ENCODE results near the gene SLC25A18.

The SLC25A18 gene

GRCh38 chr22:17540481-17540880, 22.8 kb upstream of the SLC25A18 start:
- Histone ChIP-seq H2BK5ac (ENCODE audit: low read length) (no peak overlapping the region), H2AFZ (ENCODE audit: low read length) (no peak overlapping the region), H3K36me3 (replicated peaks in 1 of 2; ENCODE audit: control insufficient read depth in 2 of 2, insufficient read depth in 2 of 2, low read length in 2 of 2) (peaks cover 56 to 90% of the 10 kb centered on the region in 2 donors), H3K9me3 (replicated peaks in 1 of 2; ENCODE audit: control insufficient read depth in 2 of 2, insufficient read depth in 1 of 2, low read depth in 1 of 2, low read length in 2 of 2) (peaks cover 0 to 2% of the 10 kb centered on the region in 2 donors), H4K8ac (ENCODE audit: low read depth, low read length) (no peak overlapping the region), H3K27ac (replicated peaks; ENCODE audit: low read length) (no peak overlapping the region), H2BK15ac (ENCODE audit: low read length) (no peak overlapping the region), H2BK12ac (ENCODE audit: low read length) (no peak overlapping the region), H2AK5ac (ENCODE audit: low read depth, low read length) (no peak overlapping the region), H3K14ac (ENCODE audit: low read length) (no peak overlapping the region), H2BK120ac (ENCODE audit: low read depth, low read length) (no peak overlapping the region), H3K4me2 (ENCODE audit: insufficient read depth, low read length, poor library complexity, severe bottlenecking) (no peak overlapping the region), H3K23ac (ENCODE audit: low read depth, low read length, poor library complexity) (no peak overlapping the region), H3K4ac (ENCODE audit: low read length) (no peak overlapping the region), H3K79me1 (ENCODE audit: low read depth, low read length) (peaks cover 3% of the 10 kb centered on the region), H3K9ac (ENCODE audit: low read depth, low read length, poor library complexity) (no peak overlapping the region), H3K4me3 (ENCODE audit: low read length in 2 of 2) (no peak overlapping the region), H4K91ac (ENCODE audit: low read depth, low read length, poor library complexity) (no peak overlapping the region), H3K27me3 (ENCODE audit: control insufficient read depth in 3 of 3, insufficient read depth in 3 of 3, low read depth in 1 of 3, low read length in 3 of 3) (no peaks in the 10 kb centered on the region), H3K18ac (ENCODE audit: low read length) (no peak overlapping the region), H3K4me1 (ENCODE audit: control insufficient read depth in 2 of 2, insufficient read depth in 1 of 2, low read depth in 1 of 2, low read length in 2 of 2) (peaks cover 0 to 3% of the 10 kb centered on the region in 2 donors)
- DNase-seq (ENCODE audit: low spot score): no peak
- 100% methylated on average over 5 of the region's 15 CpGs; no CpG with 5 or more reads in 1 of the 2 donors for WGBS, 2 donors (ENCODE audit: extremely low coverage in 2 of 2, insufficient read length in 2 of 2, insufficient replicate concordance in 1 of 2)

- Histone ChIP-seq H3K4me1 (ENCODE audit: control insufficient read depth in 2 of 2, insufficient read depth in 1 of 2, low read depth in 1 of 2, low read length in 2 of 2) (no peaks in the 10 kb centered on the region), H3K4me2 (ENCODE audit: insufficient read depth, low read length, poor library complexity, severe bottlenecking) (no peak overlapping the region), H4K91ac (ENCODE audit: low read depth, low read length, poor library complexity) (no peak overlapping the region), H2BK12ac (ENCODE audit: low read length) (no peak overlapping the region), H2BK5ac (ENCODE audit: low read length) (no peak overlapping the region), H3K36me3 (replicated peaks in 1 of 2; ENCODE audit: control insufficient read depth in 2 of 2, insufficient read depth in 2 of 2, low read length in 2 of 2) (peaks cover 54 to 88% of the 10 kb centered on the region in 2 donors), H2AFZ (ENCODE audit: low read length) (no peak overlapping the region), H3K4ac (ENCODE audit: low read length) (no peak overlapping the region), H2BK120ac (ENCODE audit: low read depth, low read length) (no peak overlapping the region), H2BK15ac (ENCODE audit: low read length) (no peak overlapping the region), H3K23ac (ENCODE audit: low read depth, low read length, poor library complexity) (no peak overlapping the region), H3K79me1 (ENCODE audit: low read depth, low read length) (peaks cover 3% of the 10 kb centered on the region), H3K27ac (replicated peaks; ENCODE audit: low read length) (no peak overlapping the region), H3K9ac (ENCODE audit: low read depth, low read length, poor library complexity) (no peak overlapping the region), H3K27me3 (ENCODE audit: control insufficient read depth in 3 of 3, insufficient read depth in 3 of 3, low read depth in 1 of 3, low read length in 3 of 3) (no peaks in the 10 kb centered on the region), H3K18ac (ENCODE audit: low read length) (no peak overlapping the region), H2AK5ac (ENCODE audit: low read depth, low read length) (no peak overlapping the region), H4K8ac (ENCODE audit: low read depth, low read length) (no peak overlapping the region), H3K14ac (ENCODE audit: low read length) (no peak overlapping the region), H3K9me3 (replicated peaks in 1 of 2; ENCODE audit: control insufficient read depth in 2 of 2, insufficient read depth in 1 of 2, low read depth in 1 of 2, low read length in 2 of 2) (no peaks in the 10 kb centered on the region), H3K4me3 (ENCODE audit: low read length in 2 of 2) (no peak overlapping the region)
- no peak for DNase-seq (ENCODE audit: low spot score)
- no CpG with 5 or more reads among the region's 7 CpGs for whole genome bisulfite sequencing, 2 donors (ENCODE audit: extremely low coverage in 2 of 2, insufficient read length in 2 of 2, insufficient replicate concordance in 1 of 2)
These were observed 21.8 kb upstream of the SLC25A18 start for GRCh38 chr22:17541476-17541875.

GRCh38 chr22:17542452-17542851, 20.8 kb upstream of the SLC25A18 start:
- H3K36me3 ChIP-seq (replicated peaks in 1 of 2; ENCODE audit: control insufficient read depth in 2 of 2, insufficient read depth in 2 of 2, low read length in 2 of 2): peaks cover 48 to 82% of the 10 kb centered on the region in 2 donors
- H2BK12ac ChIP-seq (ENCODE audit: low read length): no peak overlapping the region
- H2AK5ac ChIP-seq (ENCODE audit: low read depth, low read length): no peak overlapping the region
- H2BK5ac ChIP-seq (ENCODE audit: low read length): no peak overlapping the region
- peak overlapping the region; percentile 56 for H3K14ac ChIP-seq (ENCODE audit: low read length)
- no peak for DNase-seq (ENCODE audit: low spot score)
- no peak overlapping the region for H3K4ac ChIP-seq (ENCODE audit: low read length)
- H3K9me3 ChIP-seq (replicated peaks in 1 of 2; ENCODE audit: control insufficient read depth in 2 of 2, insufficient read depth in 1 of 2, low read depth in 1 of 2, low read length in 2 of 2): no peaks in the 10 kb centered on the region
- no peaks in the 10 kb centered on the region for H3K4me1 ChIP-seq (ENCODE audit: control insufficient read depth in 2 of 2, insufficient read depth in 1 of 2, low read depth in 1 of 2, low read length in 2 of 2)
- no peaks in the 10 kb centered on the region for H3K27me3 ChIP-seq (ENCODE audit: control insufficient read depth in 3 of 3, insufficient read depth in 3 of 3, low read depth in 1 of 3, low read length in 3 of 3)
- H3K4me3 ChIP-seq (ENCODE audit: low read length in 2 of 2): no peak overlapping the region
- no peak overlapping the region for H2BK120ac ChIP-seq (ENCODE audit: low read depth, low read length)
- peaks cover 3% of the 10 kb centered on the region for H3K79me1 ChIP-seq (ENCODE audit: low read depth, low read length)
- no peak overlapping the region for H2AFZ ChIP-seq (ENCODE audit: low read length)
- H3K9ac ChIP-seq (ENCODE audit: low read depth, low read length, poor library complexity): no peak overlapping the region
- peak overlapping the region; percentile 89 for H3K23ac ChIP-seq (ENCODE audit: low read depth, low read length, poor library complexity)
- no peak overlapping the region for H2BK15ac ChIP-seq (ENCODE audit: low read length)
- no CpG with 5 or more reads among the region's 14 CpGs for WGBS, 2 donors (ENCODE audit: extremely low coverage in 2 of 2, insufficient read length in 2 of 2, insufficient replicate concordance in 1 of 2)
- no peak overlapping the region for H3K18ac ChIP-seq (ENCODE audit: low read length)
- H4K91ac ChIP-seq (ENCODE audit: low read depth, low read length, poor library complexity): no peak overlapping the region
- no peak overlapping the region for H4K8ac ChIP-seq (ENCODE audit: low read depth, low read length)
- H3K27ac ChIP-seq (replicated peaks; ENCODE audit: low read length): no peak overlapping the region
- no peak overlapping the region for H3K4me2 ChIP-seq (ENCODE audit: insufficient read depth, low read length, poor library complexity, severe bottlenecking)

- no peak overlapping the region for H4K8ac ChIP-seq (ENCODE audit: low read depth, low read length)
- H2AFZ ChIP-seq (ENCODE audit: low read length): no peak overlapping the region
- no peak overlapping the region for H3K4ac ChIP-seq (ENCODE audit: low read length)
- no peaks in the 10 kb centered on the region for H3K27me3 ChIP-seq (ENCODE audit: control insufficient read depth in 3 of 3, insufficient read depth in 3 of 3, low read depth in 1 of 3, low read length in 3 of 3)
- DNase-seq (ENCODE audit: low spot score): no peak
- no peaks in the 10 kb centered on the region for H3K79me1 ChIP-seq (ENCODE audit: low read depth, low read length)
- WGBS, 2 donors (ENCODE audit: extremely low coverage in 2 of 2, insufficient read length in 2 of 2, insufficient replicate concordance in 1 of 2): no CpG with 5 or more reads among the region's 23 CpGs
- H3K14ac ChIP-seq (ENCODE audit: low read length): no peak overlapping the region
- no peak overlapping the region for H4K91ac ChIP-seq (ENCODE audit: low read depth, low read length, poor library complexity)
- no peak overlapping the region for H2BK15ac ChIP-seq (ENCODE audit: low read length)
- H3K36me3 ChIP-seq (replicated peaks in 1 of 2; ENCODE audit: control insufficient read depth in 2 of 2, insufficient read depth in 2 of 2, low read length in 2 of 2): peaks cover 56 to 82% of the 10 kb centered on the region in 2 donors
- peak overlapping the region; percentile 45 for H3K23ac ChIP-seq (ENCODE audit: low read depth, low read length, poor library complexity)
- H2BK120ac ChIP-seq (ENCODE audit: low read depth, low read length): no peak overlapping the region
- H3K18ac ChIP-seq (ENCODE audit: low read length): no peak overlapping the region
- no peak overlapping the region for H2AK5ac ChIP-seq (ENCODE audit: low read depth, low read length)
- no peak overlapping the region for H3K27ac ChIP-seq (replicated peaks; ENCODE audit: low read length)
- peak overlapping the region; percentile 67 for H3K9ac ChIP-seq (ENCODE audit: low read depth, low read length, poor library complexity)
- H3K4me2 ChIP-seq (ENCODE audit: insufficient read depth, low read length, poor library complexity, severe bottlenecking): no peak overlapping the region
- H2BK12ac ChIP-seq (ENCODE audit: low read length): no peak overlapping the region
- H2BK5ac ChIP-seq (ENCODE audit: low read length): no peak overlapping the region
- H3K9me3 ChIP-seq (replicated peaks in 1 of 2; ENCODE audit: control insufficient read depth in 2 of 2, insufficient read depth in 1 of 2, low read depth in 1 of 2, low read length in 2 of 2): peaks cover 0 to 2% of the 10 kb centered on the region in 2 donors
- no peaks in the 10 kb centered on the region for H3K4me1 ChIP-seq (ENCODE audit: control insufficient read depth in 2 of 2, insufficient read depth in 1 of 2, low read depth in 1 of 2, low read length in 2 of 2)
- peak overlapping the region in 1 of 2 donors; percentile 9 for H3K4me3 ChIP-seq (ENCODE audit: low read length in 2 of 2)
These were observed 15.1 kb upstream of the SLC25A18 start for GRCh38 chr22:17548010-17548755.
